ENCODE data around the gene DGAT2L6. TPM values are rescaled to one million over a fixed set of nuclear protein-coding genes. Genes with fewer than 3 reads are reported as not detected.

DGAT2L6 gene
- total RNA-seq, 1 donor from 2014 or later, result not detected

GRCh38 chrX:70244881-70245280, 67.6 kb downstream of the DGAT2L6 start:
- H3K4me1 Mint-ChIP-seq, result no peaks in the 10 kb centered on the region
- no peak overlapping the region for H3K4me3 Mint-ChIP-seq
- H3K9me3 Mint-ChIP-seq, result peaks cover 9% of the 10 kb centered on the region
- H3K27me3 Mint-ChIP-seq (ENCODE audit: low read depth), result peaks cover 4% of the 10 kb centered on the region
- no peak for DNase-seq (ENCODE audit: low spot score in 2 of 2, unreplicated experiment in 2 of 2)
- no peaks in the 10 kb centered on the region for H3K36me3 Mint-ChIP-seq
- no peak for TF ChIP-seq CTCF (IDR thresholded peaks at IDR 0.05; ENCODE audit: unreplicated experiment)
- no peak overlapping the region for H3K27ac Mint-ChIP-seq

- no peaks in the 10 kb centered on the region for H3K36me3 Mint-ChIP-seq
- no peak overlapping the region for H3K27ac Mint-ChIP-seq
- peaks cover 4% of the 10 kb centered on the region for H3K27me3 Mint-ChIP-seq (ENCODE audit: low read depth)
- peaks cover 17% of the 10 kb centered on the region for H3K9me3 Mint-ChIP-seq
- TF ChIP-seq CTCF (IDR thresholded peaks at IDR 0.05; ENCODE audit: unreplicated experiment), result no peak
- no peaks in the 10 kb centered on the region for H3K4me1 Mint-ChIP-seq
- no peak overlapping the region for H3K4me3 Mint-ChIP-seq
- no peak for DNase-seq (ENCODE audit: low spot score in 2 of 2, unreplicated experiment in 2 of 2)
Observed at GRCh38 chrX:70247252-70247651, 70.0 kb downstream of the DGAT2L6 start.

GRCh38 chrX:70252491-70252890, 75.2 kb downstream of the DGAT2L6 start:
- Mint-ChIP-seq H3K9me3 (peaks cover 37% of the 10 kb centered on the region), H3K36me3 (no peaks in the 10 kb centered on the region), H3K4me1 (no peaks in the 10 kb centered on the region), H3K27ac (no peak overlapping the region), H3K27me3 (ENCODE audit: low read depth) (no peaks in the 10 kb centered on the region), H3K4me3 (no peak overlapping the region)
- no peak for TF ChIP-seq CTCF (IDR thresholded peaks at IDR 0.05; ENCODE audit: unreplicated experiment)
- no peak for DNase-seq (ENCODE audit: low spot score in 2 of 2, unreplicated experiment in 2 of 2)

GRCh38 chrX:70253377-70254062, 76.2 kb downstream of the DGAT2L6 start:
- Mint-ChIP-seq H3K9me3 (peaks cover 37% of the 10 kb centered on the region), H3K27me3 (ENCODE audit: low read depth) (no peaks in the 10 kb centered on the region), H3K27ac (no peak overlapping the region), H3K4me3 (no peak overlapping the region), H3K4me1 (no peaks in the 10 kb centered on the region), H3K36me3 (no peaks in the 10 kb centered on the region)
- no peak for DNase-seq (ENCODE audit: low spot score in 2 of 2, unreplicated experiment in 2 of 2)
- TF ChIP-seq CTCF (IDR thresholded peaks at IDR 0.05; ENCODE audit: unreplicated experiment), result no peak

GRCh38 chrX:70254063-70254400, 76.7 kb downstream of the DGAT2L6 start:
- TF ChIP-seq CTCF (IDR thresholded peaks at IDR 0.05; ENCODE audit: unreplicated experiment), result no peak
- no peaks in the 10 kb centered on the region for H3K27me3 Mint-ChIP-seq (ENCODE audit: low read depth)
- no peak overlapping the region for H3K27ac Mint-ChIP-seq
- H3K9me3 Mint-ChIP-seq, result peaks cover 37% of the 10 kb centered on the region
- H3K36me3 Mint-ChIP-seq, result no peaks in the 10 kb centered on the region
- no peak overlapping the region for H3K4me3 Mint-ChIP-seq
- DNase-seq (ENCODE audit: low spot score in 2 of 2, unreplicated experiment in 2 of 2), result no peak
- H3K4me1 Mint-ChIP-seq, result no peaks in the 10 kb centered on the region

- H3K27ac Mint-ChIP-seq, result no peak overlapping the region
- no peak for DNase-seq (ENCODE audit: low spot score in 2 of 2, unreplicated experiment in 2 of 2)
- H3K9me3 Mint-ChIP-seq, result peaks cover 37% of the 10 kb centered on the region
- no peak for TF ChIP-seq CTCF (IDR thresholded peaks at IDR 0.05; ENCODE audit: unreplicated experiment)
- H3K4me3 Mint-ChIP-seq, result no peak overlapping the region
- no peaks in the 10 kb centered on the region for H3K4me1 Mint-ChIP-seq
- no peaks in the 10 kb centered on the region for H3K27me3 Mint-ChIP-seq (ENCODE audit: low read depth)
- no peaks in the 10 kb centered on the region for H3K36me3 Mint-ChIP-seq
Observed at GRCh38 chrX:70254909-70255308, 77.6 kb downstream of the DGAT2L6 start.

Measured in mesothelial cell of epicardium (in vitro differentiated cells).